ENCODE data around the gene OXCT2.
"Not testable (repeated sequence)": the region's sequence is repeated elsewhere in the genome, so short reads cannot be mapped to it uniquely, and the experiment has no call there.

DNA sequence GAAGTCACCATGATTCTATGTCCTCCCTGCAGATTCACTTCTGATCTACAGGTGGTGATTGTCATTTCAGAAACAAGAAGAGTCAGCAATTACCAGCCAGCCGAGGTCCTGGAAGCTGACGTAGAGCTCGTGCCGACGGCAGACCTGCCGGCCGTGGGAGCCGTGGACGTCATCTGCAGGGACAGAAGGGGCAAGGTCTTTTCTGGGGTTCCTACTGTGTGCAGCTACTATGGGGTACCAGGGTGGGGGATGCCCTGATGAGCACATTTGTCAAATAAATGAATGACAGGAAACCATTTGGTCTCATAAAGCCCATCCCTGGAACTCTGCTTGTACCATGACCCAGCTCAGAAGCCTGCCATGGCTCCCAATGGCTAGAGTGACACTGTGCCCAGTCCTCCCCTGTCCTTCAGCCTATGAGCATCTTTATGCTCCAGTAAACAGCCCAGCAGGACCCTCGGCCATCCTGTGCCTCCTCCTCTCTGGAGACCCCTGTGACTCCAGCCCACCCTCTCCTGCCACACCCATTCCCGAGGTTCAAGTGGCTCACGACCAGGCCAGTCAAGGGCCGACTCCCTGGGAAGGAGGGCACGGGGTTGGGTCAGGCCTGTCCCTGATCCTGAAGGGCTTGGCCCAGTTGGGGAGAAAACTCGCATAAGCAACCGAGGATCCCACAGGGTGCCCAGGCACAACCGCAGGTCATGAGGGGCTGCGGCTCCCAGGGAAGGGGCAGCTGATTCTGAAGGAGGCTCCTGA is 7.4 kb downstream of the OXCT2 start:
- TF ChIP-seq, protein P1, sequence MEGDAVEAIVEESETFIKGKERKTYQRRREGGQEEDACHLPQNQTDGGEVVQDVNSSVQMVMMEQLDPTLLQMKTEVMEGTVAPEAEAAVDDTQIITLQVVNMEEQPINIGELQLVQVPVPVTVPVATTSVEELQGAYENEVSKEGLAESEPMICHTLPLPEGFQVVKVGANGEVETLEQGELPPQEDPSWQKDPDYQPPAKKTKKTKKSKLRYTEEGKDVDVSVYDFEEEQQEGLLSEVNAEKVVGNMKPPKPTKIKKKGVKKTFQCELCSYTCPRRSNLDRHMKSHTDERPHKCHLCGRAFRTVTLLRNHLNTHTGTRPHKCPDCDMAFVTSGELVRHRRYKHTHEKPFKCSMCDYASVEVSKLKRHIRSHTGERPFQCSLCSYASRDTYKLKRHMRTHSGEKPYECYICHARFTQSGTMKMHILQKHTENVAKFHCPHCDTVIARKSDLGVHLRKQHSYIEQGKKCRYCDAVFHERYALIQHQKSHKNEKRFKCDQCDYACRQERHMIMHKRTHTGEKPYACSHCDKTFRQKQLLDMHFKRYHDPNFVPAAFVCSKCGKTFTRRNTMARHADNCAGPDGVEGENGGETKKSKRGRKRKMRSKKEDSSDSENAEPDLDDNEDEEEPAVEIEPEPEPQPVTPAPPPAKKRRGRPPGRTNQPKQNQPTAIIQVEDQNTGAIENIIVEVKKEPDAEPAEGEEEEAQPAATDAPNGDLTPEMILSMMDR (IDR thresholded peaks at IDR 0.05) = not testable (repeated sequence)
- not testable (repeated sequence) for TF ChIP-seq RCOR1 (IDR thresholded peaks at IDR 0.05; ENCODE audit: low read length); EZH2phosphoT487 (IDR thresholded peaks at IDR 0.05; ENCODE audit: borderline replicate concordance, low read depth); RAD21 (IDR thresholded peaks at IDR 0.05; ENCODE audit: low read length); EP300 (IDR thresholded peaks at IDR 0.05; ENCODE audit: borderline replicate concordance in 1 of 2, low read depth in 1 of 2, low read length in 1 of 2)
- TF ChIP-seq, protein P2, sequence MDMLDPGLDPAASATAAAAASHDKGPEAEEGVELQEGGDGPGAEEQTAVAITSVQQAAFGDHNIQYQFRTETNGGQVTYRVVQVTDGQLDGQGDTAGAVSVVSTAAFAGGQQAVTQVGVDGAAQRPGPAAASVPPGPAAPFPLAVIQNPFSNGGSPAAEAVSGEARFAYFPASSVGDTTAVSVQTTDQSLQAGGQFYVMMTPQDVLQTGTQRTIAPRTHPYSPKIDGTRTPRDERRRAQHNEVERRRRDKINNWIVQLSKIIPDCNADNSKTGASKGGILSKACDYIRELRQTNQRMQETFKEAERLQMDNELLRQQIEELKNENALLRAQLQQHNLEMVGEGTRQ (IDR thresholded peaks at IDR 0.05; ENCODE audit: borderline replicate concordance, low read depth, low read length) = not testable (repeated sequence)
- TF ChIP-seq, protein P3, sequence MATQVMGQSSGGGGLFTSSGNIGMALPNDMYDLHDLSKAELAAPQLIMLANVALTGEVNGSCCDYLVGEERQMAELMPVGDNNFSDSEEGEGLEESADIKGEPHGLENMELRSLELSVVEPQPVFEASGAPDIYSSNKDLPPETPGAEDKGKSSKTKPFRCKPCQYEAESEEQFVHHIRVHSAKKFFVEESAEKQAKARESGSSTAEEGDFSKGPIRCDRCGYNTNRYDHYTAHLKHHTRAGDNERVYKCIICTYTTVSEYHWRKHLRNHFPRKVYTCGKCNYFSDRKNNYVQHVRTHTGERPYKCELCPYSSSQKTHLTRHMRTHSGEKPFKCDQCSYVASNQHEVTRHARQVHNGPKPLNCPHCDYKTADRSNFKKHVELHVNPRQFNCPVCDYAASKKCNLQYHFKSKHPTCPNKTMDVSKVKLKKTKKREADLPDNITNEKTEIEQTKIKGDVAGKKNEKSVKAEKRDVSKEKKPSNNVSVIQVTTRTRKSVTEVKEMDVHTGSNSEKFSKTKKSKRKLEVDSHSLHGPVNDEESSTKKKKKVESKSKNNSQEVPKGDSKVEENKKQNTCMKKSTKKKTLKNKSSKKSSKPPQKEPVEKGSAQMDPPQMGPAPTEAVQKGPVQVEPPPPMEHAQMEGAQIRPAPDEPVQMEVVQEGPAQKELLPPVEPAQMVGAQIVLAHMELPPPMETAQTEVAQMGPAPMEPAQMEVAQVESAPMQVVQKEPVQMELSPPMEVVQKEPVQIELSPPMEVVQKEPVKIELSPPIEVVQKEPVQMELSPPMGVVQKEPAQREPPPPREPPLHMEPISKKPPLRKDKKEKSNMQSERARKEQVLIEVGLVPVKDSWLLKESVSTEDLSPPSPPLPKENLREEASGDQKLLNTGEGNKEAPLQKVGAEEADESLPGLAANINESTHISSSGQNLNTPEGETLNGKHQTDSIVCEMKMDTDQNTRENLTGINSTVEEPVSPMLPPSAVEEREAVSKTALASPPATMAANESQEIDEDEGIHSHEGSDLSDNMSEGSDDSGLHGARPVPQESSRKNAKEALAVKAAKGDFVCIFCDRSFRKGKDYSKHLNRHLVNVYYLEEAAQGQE (IDR thresholded peaks at IDR 0.05; ENCODE audit: low read depth, low read length) = not testable (repeated sequence)
